Panc1 (cell line): Measurements from ENCODE around the gene ATL2. TPM values are rescaled to one million over a fixed set of nuclear protein-coding genes. Genes with fewer than 3 reads are reported as not detected.

Experiments used
- ATAC-seq: fragments of 200-7000 bp; cut with Tn5 transposase; 2 replicates; pipeline ENCODE4 v1.9.1; 2020; ENCODE audit warnings: mild to moderate bottlenecking, moderate library complexity
- BruUV-seq: library from RNA; stranded (reverse); fragments of 400-500 nt; replicated peaks from 2 replicates; lab custom pipeline; 2021; lab: Mats Ljungman, UMichigan
- CTCF ChIA-PET: fragments of 300-600 bp; sonication (Branson Sonifier 250); formaldehyde crosslinking; loops from one replicate; lab custom pipeline; 2022; ENCODE audit warnings: antibody characterized with exemption; lab: Charles Lee
- POLR2A ChIA-PET: fragments of 300-600 bp; sonication (Branson Sonifier 250); formaldehyde crosslinking; loops from one replicate; lab custom pipeline; 2022; ENCODE audit warnings: antibody characterized with exemption; lab: Charles Lee
- DNase-seq: peaks from one replicate; pipeline ENCODE4 v3.0.0-alpha.2; 2010; ENCODE audit warnings: low read depth, low spot score
- H3K27ac ChIP-seq: 2 replicates; pipeline ENCODE4 v1.5.1; 2011; ENCODE audit warnings: mild to moderate bottlenecking, low read length, inconsistent platforms
- H3K27me3 ChIP-seq: fragments of 200-500 bp; sonication (Bioruptor generic); 2 replicates; pipeline ENCODE4 v1.6.0; 2014; ENCODE audit warnings: low read length, inconsistent platforms; ENCODE audit not compliant: control insufficient read depth, insufficient read depth
- H3K36me3 ChIP-seq: fragments of 200-500 bp; sonication (Bioruptor generic); 2 replicates; pipeline ENCODE4 v1.5.1; 2014; ENCODE audit warnings: inconsistent platforms, mild to moderate bottlenecking, low read length, moderate library complexity; ENCODE audit not compliant: control insufficient read depth, insufficient read depth
- H3K4me1 ChIP-seq: 2 replicates; pipeline ENCODE4 v1.5.1; 2011; ENCODE audit warnings: inconsistent platforms, mild to moderate bottlenecking, low read length, moderate library complexity; ENCODE audit not compliant: control insufficient read depth, insufficient read depth
- H3K4me3 ChIP-seq, 2 experiments: 2 replicates each; pipeline ENCODE4 v1.5.1; 2011 to 2012; ENCODE audit warnings: low read depth in 2 of 2, low read length in 2 of 2, mild to moderate bottlenecking in 2 of 2, inconsistent platforms in 1 of 2, moderate library complexity in 1 of 2
- H3K9me3 ChIP-seq: fragments of 200-500 bp; sonication (Bioruptor generic); 2 replicates; pipeline ENCODE4 v1.5.1; 2014; ENCODE audit warnings: low read depth, mild to moderate bottlenecking, inconsistent platforms, low read length, moderate library complexity; ENCODE audit not compliant: control insufficient read depth, insufficient read depth
- POLR2AphosphoS5 ChIP-seq: IDR thresholded peaks from 2 replicates; pipeline ENCODE4 v1.6.1; 2012; ENCODE audit warnings: mild to moderate bottlenecking, low read depth, low read length, moderate library complexity
- REST ChIP-seq, 2 experiments: IDR thresholded peaks; 2 replicates each; pipeline ENCODE4 v1.6.1; 2011 to 2012; ENCODE audit warnings: low read depth in 2 of 2, control low read depth in 1 of 2, low read length in 1 of 2, mild to moderate bottlenecking in 1 of 2, moderate library complexity in 1 of 2; ENCODE audit not compliant: insufficient read depth in 1 of 2
- SIN3A ChIP-seq: IDR thresholded peaks from 2 replicates; pipeline ENCODE4 v1.6.1; 2012; ENCODE audit warnings: low read depth, mild to moderate bottlenecking, low read length, moderate library complexity, borderline replicate concordance; ENCODE audit not compliant: insufficient read depth
- TCF7L2 ChIP-seq: IDR thresholded peaks from 2 replicates; pipeline ENCODE4 v1.6.1; 2011; ENCODE audit warnings: mild to moderate bottlenecking, low read depth, low read length, inconsistent platforms
- in situ Hi-C: cut with HindIII; loops from 2 replicates; pipeline ENCODE4 v1.10.0; 2016; ENCODE audit warnings: low sequenced_read_pairs, low pct_unique_long_range_greater_than_20kb
- intact Hi-C: fragments of 100-400 bp; cut with micrococcal nuclease; formaldehyde crosslinking; loops from one replicate; pipeline ENCODE4 v1.10.0; 2022; ENCODE audit not compliant: unreplicated experiment
- total RNA-seq: library from RNA; stranded (reverse); gene quantifications from one replicate; pipeline ENCODE4 v1.2.1, GENCODE V29; 2021; ENCODE audit not compliant: unreplicated experiment
- TF ChIP-seq, protein P1 (sequence below): fragments of 450-650 bp; IDR thresholded peaks from 2 replicates; pipeline ENCODE4 v1.5.1; 2017; ENCODE audit warnings: mild to moderate bottlenecking

Gene ATL2
- total RNA-seq, 1 experiment from 2014 or later = 78.7 TPM

- no peak for DNase-seq
- H3K27me3 ChIP-seq = no peaks in the 10 kb centered on the region
- H3K4me1 ChIP-seq = peaks cover 31% of the 10 kb centered on the region
- no peak; the same call in 1 of the 2 replicates for ATAC-seq
- 0 out of 2 replicates have a peak, but pooled peaks cover 2% of the 10 kb centered on the region for H3K36me3 ChIP-seq
- ChIA-PET CTCF (interaction anchor here (0.7 to 1.1 kb wide), 3 partner anchors 71 to 132 kb away, joined by 3 to 7 read pairs (median 5); no protein-coding TSS in a partner anchor), POLR2A (interaction anchor here (0.5 to 1.0 kb wide), 3 partner anchors 24 to 295 kb away, joined by 3 to 14 read pairs (median 5); no protein-coding TSS in a partner anchor)
- no TSS peak for BruUV-seq
- in situ Hi-C loops (no loop called here), intact Hi-C loops (loop anchor here (5.0 kb wide), 1 partner anchor 91 kb away; no protein-coding TSS in a partner anchor)
- H3K4me3 ChIP-seq = peak overlapping the region; percentile 82 to 95
- H3K27ac ChIP-seq = peak overlapping the region; percentile 88
- no peaks in the 10 kb centered on the region for H3K9me3 ChIP-seq
- TF ChIP-seq, protein P1, sequence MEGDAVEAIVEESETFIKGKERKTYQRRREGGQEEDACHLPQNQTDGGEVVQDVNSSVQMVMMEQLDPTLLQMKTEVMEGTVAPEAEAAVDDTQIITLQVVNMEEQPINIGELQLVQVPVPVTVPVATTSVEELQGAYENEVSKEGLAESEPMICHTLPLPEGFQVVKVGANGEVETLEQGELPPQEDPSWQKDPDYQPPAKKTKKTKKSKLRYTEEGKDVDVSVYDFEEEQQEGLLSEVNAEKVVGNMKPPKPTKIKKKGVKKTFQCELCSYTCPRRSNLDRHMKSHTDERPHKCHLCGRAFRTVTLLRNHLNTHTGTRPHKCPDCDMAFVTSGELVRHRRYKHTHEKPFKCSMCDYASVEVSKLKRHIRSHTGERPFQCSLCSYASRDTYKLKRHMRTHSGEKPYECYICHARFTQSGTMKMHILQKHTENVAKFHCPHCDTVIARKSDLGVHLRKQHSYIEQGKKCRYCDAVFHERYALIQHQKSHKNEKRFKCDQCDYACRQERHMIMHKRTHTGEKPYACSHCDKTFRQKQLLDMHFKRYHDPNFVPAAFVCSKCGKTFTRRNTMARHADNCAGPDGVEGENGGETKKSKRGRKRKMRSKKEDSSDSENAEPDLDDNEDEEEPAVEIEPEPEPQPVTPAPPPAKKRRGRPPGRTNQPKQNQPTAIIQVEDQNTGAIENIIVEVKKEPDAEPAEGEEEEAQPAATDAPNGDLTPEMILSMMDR = no peak
- no peak for TF ChIP-seq SIN3A
- TF ChIP-seq POLR2AphosphoS5 = no peak
- no peak for TF ChIP-seq REST (IDR thresholded peaks at IDR 0.05; ENCODE audit: insufficient read depth in 1 of 2, low read depth in 2 of 2, low read length in 1 of 2)
- TF ChIP-seq TCF7L2 = no peak; the same call in 1 of the 2 replicates
These were observed 1.3 kb downstream of the ATL2 start for GRCh38 chr2:38375696-38376345.

GRCh38 chr2:38374984-38375383, 2.1 kb downstream of the ATL2 start:
- Histone ChIP-seq H3K27ac (peak overlapping the region; percentile 88), H3K9me3 (no peaks in the 10 kb centered on the region), H3K4me1 (peaks cover 31% of the 10 kb centered on the region), H3K4me3 (peak overlapping the region; percentile 82 to 95), H3K27me3 (no peaks in the 10 kb centered on the region), H3K36me3 (0 out of 2 replicates have a peak, but pooled peaks cover 2% of the 10 kb centered on the region)
- BruUV-seq = no TSS peak
- intact Hi-C loops (loop anchor here (5.0 kb wide), 1 partner anchor 92 kb away; no protein-coding TSS in a partner anchor), in situ Hi-C loops (no loop called here)
- CTCF ChIA-PET = interaction anchor here (0.7 to 1.2 kb wide), 3 partner anchors 54 to 133 kb away, joined by 3 read pairs; no protein-coding TSS in a partner anchor
- POLR2A ChIA-PET = interaction anchor here (0.5 kb wide), 1 partner anchor 25 kb away, joined by 14 read pairs; no protein-coding TSS in a partner anchor
- DNase-seq (no peak), ATAC-seq (no peak)
- TF ChIP-seq REST (IDR thresholded peaks at IDR 0.05; ENCODE audit: insufficient read depth in 1 of 2, low read depth in 2 of 2, low read length in 1 of 2) = no peak
- no peak for TF ChIP-seq SIN3A
- TF ChIP-seq, protein P1 = no peak
- TF ChIP-seq TCF7L2 = no peak
- no peak for TF ChIP-seq POLR2AphosphoS5
